ENCODE data around the gene SNCAIP.
"Not testable (repeated sequence)": the region's sequence is repeated elsewhere in the genome, so short reads cannot be mapped to it uniquely, and the experiment has no call there.

The SNCAIP gene

DNA sequence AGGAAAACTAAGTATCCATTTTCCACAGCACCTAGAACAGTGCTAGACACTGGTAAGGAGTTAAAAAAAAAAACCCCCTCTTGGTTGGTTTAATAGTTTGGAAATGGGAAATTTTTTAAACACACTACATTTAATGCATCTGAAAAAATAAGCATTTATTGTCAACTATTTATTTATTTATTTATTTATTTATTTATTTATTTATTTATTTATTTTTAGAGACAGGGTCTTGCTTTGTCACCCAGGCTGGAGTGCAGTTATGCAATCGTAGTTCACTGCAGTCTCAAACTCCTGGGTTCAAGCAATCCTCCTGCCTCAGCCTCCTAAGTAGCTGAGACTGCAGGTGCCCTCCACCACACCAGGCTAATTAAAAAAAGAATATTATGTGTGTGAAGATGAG, 51.6 kb downstream of the SNCAIP start:
- DNase-seq: no peak

- no peak for DNase-seq
Observed at GRCh38 chr5:122366501-122366900, 54.5 kb downstream of the SNCAIP start.

- DNase-seq: no peak
Observed at GRCh38 chr5:122367456-122367855, 55.4 kb downstream of the SNCAIP start.

DNA sequence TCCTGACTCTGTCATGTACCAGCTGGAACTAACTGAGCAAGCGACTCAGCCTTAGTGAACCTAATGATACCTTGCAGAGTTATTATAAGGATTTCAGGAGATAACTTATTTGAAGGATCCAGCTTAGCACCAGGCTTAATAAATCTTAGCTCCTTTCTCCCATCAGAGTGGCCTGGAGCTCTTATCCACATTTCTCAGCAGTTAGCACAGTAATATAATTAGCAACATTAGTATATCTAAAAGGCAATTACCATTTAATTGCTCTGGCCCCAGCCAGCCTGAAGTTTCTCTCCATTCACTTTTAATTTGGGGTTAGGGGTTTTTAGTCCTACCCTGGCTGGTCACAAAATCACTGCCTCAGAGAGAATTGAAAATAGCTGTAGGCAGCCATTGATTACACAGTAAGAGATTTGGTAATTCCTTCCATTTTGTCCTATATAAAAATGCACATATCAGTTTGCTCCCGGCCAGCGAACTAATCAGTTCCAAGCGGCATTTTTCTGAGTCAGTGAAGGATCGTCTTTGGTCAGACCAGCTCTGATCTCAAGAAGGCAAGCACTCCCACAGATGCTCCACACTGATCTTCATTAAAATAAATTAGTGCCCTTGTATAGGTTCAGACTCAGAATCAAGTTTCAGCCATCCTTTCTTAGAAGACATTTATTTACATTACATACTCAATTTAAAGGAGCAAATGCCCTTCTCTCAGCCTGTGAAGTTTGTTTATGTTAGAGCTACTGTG, 56.6 kb downstream of the SNCAIP start:
- DNase-seq: no peak

- no peak for DNase-seq
Observed at GRCh38 chr5:122369253-122369815, 57.3 kb downstream of the SNCAIP start.

- no peak for DNase-seq
Observed at GRCh38 chr5:122371511-122372151, 59.6 kb downstream of the SNCAIP start.

DNA sequence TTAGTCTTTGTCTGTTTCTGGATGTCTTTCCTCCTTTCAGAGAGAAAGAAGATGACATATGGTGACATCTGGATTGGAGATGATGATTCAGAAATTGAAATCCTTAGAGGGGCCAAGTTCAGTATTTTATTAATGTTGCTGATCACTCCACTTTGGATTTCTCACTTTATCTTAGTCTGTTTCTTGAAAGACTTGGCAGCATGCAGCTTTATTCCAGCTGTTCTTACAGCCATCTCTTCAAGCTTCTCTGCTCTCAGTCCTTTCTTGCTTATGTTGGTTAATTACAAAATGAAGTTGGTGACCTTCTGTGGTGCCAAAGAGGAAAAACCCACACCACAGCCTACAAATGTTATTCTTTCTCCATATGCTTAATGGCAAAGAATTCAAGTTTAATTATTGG, 62.1 kb downstream of the SNCAIP start:
- DNase-seq: no peak

DNA sequence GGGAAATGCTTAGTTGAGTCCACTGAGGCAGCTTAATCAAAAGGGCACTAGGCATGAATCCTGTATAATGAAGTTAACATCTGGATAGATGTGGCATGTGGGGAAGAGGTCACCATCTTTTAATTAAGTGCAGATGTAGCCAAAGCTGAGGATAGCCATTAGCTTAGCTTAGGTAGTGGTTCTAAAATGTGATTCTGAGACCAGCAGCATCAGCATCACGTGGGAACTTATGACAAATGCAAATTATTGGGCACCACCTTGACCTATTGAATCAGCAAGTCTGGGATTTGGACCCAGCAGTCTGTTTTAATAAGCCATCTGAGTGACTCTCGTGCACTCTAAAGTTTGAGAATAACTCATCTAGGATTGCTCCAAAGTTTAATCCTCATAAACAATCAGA, 63.8 kb downstream of the SNCAIP start:
- DNase-seq: no peak

GRCh38 chr5:122376250-122376649, 64.2 kb downstream of the SNCAIP start:
- no peak for DNase-seq

- DNase-seq: no peak
Observed at GRCh38 chr5:122377026-122377425, 65.0 kb downstream of the SNCAIP start.

DNA sequence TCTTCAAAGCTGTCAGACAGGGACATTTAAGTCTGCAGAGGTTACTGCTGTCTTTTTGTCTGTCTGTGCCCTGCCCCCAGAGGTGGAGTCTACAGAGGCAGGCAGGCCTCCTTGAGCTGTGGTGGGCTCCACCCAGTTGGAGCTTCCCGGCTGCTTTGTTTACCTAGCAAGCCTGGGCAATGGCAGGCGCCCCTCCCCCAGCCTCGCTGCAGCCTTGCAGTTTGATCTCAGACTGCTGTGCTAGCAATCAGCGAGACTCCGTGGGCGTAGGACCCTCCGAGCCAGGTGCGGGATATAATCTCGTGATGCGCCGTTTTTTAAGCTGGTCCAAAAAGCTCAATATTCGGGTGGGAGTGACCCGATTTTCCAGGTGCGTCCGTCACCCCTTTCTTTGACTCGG, 70.9 kb downstream of the SNCAIP start:
- not testable (repeated sequence) for DNase-seq

DNA sequence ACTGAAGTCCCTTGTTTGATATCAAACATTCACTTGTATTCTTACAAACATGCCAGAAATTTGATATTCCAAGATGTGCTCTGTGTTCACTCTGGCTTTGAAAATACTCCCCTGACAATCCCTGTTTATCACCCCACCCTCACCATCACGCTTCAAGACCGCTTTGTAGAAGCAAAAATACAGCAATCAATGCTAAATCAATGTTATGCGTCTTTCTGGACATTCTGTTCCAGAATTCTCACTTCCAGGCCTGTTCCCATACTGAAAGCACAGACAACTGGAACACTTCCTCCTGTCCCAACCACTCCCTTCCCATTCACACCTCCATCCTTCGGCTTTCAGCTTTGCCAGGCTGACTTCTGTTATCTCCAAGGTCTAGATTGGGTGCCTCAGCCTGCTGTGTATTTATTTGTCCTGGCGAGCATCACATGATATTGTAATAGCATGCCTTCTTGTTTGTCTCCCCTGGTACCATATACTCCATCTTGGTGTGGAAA, 72.8 kb downstream of the SNCAIP start:
- no peak for DNase-seq

DNA sequence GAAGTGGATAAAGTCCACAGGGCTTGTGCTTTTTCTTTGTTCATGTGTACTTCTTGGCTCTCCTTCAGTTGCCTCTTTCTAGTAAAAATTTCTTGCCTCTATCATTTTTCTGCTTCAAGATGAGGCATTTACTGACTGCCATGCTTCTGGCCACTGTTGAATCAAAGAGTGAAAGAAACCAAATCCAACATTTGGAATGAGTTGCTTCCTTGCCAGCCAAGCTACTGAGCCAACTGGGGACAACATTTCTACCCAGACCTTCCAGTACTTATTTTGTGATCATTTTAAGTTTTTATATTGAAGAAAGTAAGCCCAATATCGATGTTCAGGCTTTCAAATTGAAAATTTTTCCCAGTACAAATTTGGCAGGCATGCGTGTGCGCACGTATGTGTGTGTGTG, 73.2 kb downstream of the SNCAIP start:
- no peak for DNase-seq

- no peak for DNase-seq
Observed at GRCh38 chr5:122385808-122386207, 73.8 kb downstream of the SNCAIP start.

- DNase-seq: no peak
Observed at GRCh38 chr5:122390154-122390553, 78.1 kb downstream of the SNCAIP start.

- DNase-seq: no peak
Observed at GRCh38 chr5:122390694-122391093, 78.7 kb downstream of the SNCAIP start.

- DNase-seq: no peak
Observed at GRCh38 chr5:122391621-122392020, 79.6 kb downstream of the SNCAIP start.

DNA sequence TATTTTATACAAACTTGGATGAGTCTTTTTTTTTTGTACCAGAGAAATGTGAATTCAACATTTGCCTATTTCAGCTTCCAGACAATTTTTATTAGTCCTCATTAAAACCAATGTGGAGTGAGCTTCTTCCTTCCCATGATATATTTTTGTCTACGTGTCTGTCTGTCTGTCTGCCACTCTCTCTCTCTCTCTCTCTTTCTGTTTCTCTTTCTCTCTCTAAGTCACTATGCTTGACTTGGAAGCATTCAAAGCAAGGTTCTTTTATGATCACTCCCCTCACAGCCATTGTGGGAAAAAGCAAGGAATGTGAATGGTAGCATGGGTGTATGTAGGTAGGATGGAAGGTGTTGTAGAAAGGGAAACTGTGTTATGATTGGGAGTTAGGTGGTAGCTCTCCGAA, 80.2 kb downstream of the SNCAIP start:
- no peak for DNase-seq

DNA sequence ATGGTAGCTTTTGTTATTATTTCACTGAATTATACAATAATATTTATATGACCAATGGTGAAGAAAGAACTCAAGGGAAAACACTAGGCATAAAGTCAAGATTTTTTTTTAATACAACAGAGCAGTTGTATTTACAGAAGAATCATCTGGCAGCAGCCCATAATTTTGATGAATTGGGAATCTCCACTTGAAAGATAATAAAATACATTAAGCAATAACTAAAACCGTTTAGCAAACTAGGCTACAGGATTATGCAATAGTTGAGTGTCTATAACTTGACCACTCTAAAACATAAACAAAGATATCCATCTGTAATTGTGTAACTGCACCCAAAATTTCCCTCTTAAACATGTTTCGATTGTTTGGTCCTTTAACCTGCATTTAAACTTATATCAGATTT, 80.8 kb downstream of the SNCAIP start:
- no peak for DNase-seq

- DNase-seq: no peak
Observed at GRCh38 chr5:122394284-122394930, 82.4 kb downstream of the SNCAIP start.

GRCh38 chr5:122398016-122398415, 86.0 kb downstream of the SNCAIP start:
- no peak for DNase-seq

GRCh38 chr5:122400341-122400740, 88.3 kb downstream of the SNCAIP start:
- no peak for DNase-seq

DNA sequence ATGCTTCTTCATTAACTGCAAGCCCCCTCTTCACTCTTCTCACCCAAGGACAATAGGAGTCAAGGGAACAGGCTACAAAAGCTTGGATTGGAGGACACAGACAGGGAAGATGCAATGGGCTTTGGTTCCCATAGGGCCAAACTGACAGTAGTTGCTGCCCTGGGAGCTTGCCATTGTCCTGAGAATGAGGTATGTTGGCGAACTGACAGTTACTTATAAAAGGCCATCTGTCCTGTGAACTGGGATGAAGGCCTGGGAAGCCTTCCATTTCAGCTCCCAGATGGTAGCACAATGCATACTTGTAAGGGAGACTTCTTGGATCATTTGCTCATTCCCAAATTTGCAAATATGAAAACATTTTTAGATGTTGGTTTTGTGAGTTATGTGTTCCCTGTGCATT, 88.9 kb downstream of the SNCAIP start:
- DNase-seq: no peak

Data from NCI-H187 (cell line).